NT2/D1 (cell line): ENCODE results near the gene RBM38.

ENCODE experiments used
- YY1 ChIP-seq: IDR thresholded peaks from 2 replicates; pipeline ENCODE4 v1.6.1; 2011; ENCODE audit not compliant: insufficient read length, insufficient read depth
- ZNF274 ChIP-seq: IDR thresholded peaks from 2 replicates; pipeline ENCODE4 v1.6.1; 2011; ENCODE audit warnings: mild to moderate bottlenecking, low read depth, low read length

DNA sequence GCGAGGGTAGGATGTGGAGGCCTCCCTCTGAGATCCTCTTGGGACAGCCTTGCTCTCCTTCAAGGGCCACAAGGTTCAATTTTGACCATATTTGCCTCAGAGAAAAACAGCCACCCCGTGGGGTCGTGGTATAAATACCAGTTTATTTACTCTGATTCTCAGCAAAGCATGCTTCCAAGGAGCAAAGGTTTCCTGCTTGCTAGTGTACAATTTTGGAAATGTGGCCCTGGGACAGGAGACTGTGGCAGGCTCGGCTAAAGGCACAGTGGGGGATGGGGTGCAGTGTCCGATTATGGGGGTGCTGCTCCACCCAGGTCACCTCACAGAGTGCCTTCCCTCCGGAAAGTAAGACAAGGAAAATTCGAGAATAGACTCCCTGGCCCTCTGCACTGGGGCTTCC, 31.1 kb downstream of the RBM38 start:
- no peak for TF ChIP-seq YY1
- TF ChIP-seq ZNF274: no peak
